ENCODE results near the gene RFXANK.

- TF ChIP-seq CTCF (IDR thresholded peaks at IDR 0.05): no peak
- no peak for TF ChIP-seq POLR2A (IDR thresholded peaks at IDR 0.05)
These were observed 15.8 kb downstream of the RFXANK start for GRCh38 chr19:19207637-19208572.

All from thyroid gland (tissue), 4 donors.